ENCODE data around the gene PRSS22. TPM values are rescaled to one million over a fixed set of nuclear protein-coding genes. Genes with fewer than 3 reads are reported as not detected.
"Not testable (repeated sequence)": the region's sequence is repeated elsewhere in the genome, so short reads cannot be mapped to it uniquely, and the experiment has no call there.

The PRSS22 gene, protein sequence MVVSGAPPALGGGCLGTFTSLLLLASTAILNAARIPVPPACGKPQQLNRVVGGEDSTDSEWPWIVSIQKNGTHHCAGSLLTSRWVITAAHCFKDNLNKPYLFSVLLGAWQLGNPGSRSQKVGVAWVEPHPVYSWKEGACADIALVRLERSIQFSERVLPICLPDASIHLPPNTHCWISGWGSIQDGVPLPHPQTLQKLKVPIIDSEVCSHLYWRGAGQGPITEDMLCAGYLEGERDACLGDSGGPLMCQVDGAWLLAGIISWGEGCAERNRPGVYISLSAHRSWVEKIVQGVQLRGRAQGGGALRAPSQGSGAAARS
- total RNA-seq (2021) (2.3 to 3.9 TPM (median 3.0 TPM) in 3 replicates), Bru-seq, nascent RNA (percentile 21 among the genes with signal in this experiment)
- long read RNA-seq, experiment 1, partial matches to known transcripts: 0 of 2 reads
- long read RNA-seq, experiment 1, other reads (novel, unspliced or antisense): 2 of 2 reads
- long read RNA-seq, experiment 2, partial matches to known transcripts: 2 of 2 reads
- long read RNA-seq, experiment 2, other reads (novel, unspliced or antisense): 0 of 2 reads
- long read RNA-seq, experiment 3: 0 reads

DNA sequence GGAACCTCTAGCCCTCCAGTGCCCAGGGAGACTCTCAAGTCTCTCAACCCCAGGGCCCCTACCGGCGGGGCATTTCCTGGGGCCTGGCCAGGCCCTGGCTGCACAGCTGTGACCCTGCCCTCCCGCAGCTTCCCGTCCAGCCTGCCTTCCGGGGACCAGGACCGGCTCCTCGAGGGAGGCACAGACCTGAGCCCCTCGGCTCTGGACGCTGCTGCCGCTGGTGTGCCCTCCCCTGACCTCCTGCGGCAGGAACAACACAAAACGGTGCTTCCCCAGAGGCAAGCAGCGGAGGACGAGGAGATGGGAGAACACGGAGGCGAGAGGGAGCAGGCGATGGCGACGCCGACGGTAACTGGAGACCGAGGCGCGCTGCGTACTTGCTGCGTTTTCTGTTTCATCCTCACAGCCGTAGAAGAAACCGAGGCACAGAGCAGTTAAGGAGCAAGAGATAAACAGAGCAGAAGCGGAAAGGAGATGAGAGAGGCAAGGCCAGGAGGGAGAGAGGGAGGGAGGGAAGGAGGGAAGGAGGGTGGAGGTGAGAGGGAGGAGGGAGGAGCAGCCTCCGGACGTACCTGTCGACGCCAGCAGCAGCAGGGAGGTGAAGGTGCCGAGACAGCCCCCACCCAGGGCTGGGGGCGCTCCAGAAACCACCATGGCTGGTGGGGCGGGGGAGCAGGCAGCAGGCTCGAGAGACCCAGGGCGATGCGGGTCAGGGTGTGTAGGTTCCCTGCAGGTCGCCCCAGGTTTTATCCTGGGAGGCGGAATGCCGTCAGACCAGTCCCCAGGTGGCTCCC is at the start of gene PRSS22:
Gene PRSS22 (minus strand): TSS at position 720 of the 794 bp plus-strand sequence. CDS start 66 bp downstream, at position 654.
- POLR2A ChIA-PET: interaction anchor here (0.6 kb wide), 1 partner anchor 131 kb away, joined by 5 read pairs; no protein-coding TSS in a partner anchor
- 0 out of 2 replicates have a peak within 1 kb of the TSS, but pooled peaks have one; percentile 61 for H3K27ac Mint-ChIP-seq

DNA sequence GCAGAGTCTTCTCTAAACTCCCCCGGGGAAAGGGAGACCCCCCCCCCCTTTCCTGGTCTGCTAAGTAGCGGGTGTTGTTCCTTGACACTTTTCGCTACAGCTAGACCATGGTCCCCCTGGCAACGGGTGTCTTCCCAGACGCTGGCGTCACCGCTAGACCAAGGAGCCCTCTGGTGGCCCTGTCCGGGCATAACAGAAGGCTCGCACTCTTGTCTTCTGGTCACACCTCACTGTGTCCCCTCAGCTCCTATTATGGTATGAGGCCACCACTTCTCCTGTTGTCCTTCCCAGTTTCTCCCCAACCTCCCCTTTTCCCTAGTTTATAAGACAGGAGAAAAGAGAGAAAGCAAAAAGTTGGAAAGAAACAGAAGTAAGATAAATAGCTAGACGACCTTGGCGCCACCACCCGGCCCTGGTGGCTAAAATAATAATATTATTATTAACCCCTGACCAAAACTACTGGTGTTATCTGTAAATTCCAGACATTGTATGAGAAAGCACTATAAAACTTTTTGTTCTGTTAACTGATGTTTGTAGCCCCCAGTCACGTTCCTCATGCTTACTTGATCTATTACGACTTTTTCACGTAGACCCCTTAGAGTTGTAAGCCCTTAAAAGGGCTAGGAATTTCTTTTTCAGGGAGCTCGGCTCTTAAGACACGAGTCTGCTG is 49.2 kb upstream of the PRSS22 start:
- POLR2A ChIA-PET, H3K36me3 Mint-ChIP-seq, ATAC-seq, H3K9me3 Mint-ChIP-seq, H3K4me3 Mint-ChIP-seq: not testable (repeated sequence)
- DNase-seq (ENCODE audit: low spot score): peak; percentile 60
- TF ChIP-seq, protein P1, sequence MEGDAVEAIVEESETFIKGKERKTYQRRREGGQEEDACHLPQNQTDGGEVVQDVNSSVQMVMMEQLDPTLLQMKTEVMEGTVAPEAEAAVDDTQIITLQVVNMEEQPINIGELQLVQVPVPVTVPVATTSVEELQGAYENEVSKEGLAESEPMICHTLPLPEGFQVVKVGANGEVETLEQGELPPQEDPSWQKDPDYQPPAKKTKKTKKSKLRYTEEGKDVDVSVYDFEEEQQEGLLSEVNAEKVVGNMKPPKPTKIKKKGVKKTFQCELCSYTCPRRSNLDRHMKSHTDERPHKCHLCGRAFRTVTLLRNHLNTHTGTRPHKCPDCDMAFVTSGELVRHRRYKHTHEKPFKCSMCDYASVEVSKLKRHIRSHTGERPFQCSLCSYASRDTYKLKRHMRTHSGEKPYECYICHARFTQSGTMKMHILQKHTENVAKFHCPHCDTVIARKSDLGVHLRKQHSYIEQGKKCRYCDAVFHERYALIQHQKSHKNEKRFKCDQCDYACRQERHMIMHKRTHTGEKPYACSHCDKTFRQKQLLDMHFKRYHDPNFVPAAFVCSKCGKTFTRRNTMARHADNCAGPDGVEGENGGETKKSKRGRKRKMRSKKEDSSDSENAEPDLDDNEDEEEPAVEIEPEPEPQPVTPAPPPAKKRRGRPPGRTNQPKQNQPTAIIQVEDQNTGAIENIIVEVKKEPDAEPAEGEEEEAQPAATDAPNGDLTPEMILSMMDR (IDR thresholded peaks at IDR 0.05): 0 out of 2 replicates have a peak, but pooled peaks have one; percentile 29
- Mint-ChIP-seq H3K27ac (peak overlapping the region; percentile 63; the same call in 1 of the 2 replicates), H3K4me1 (peaks cover 17% of the 10 kb centered on the region), H3K27me3 (ENCODE audit: low read depth) (peaks cover 19% of the 10 kb centered on the region)
- CTCF ChIA-PET: interaction anchor here (0.9 to 3.5 kb wide), 11 partner anchors 16 to 73 kb away, joined by 3 to 35 read pairs (median 6); partner anchors contain the start of genes FLYWCH2 and KREMEN2

More for the DNA sequence above, at the start of gene PRSS22:
- CTCF ChIA-PET: interaction anchor here (0.8 to 2.5 kb wide), 10 partner anchors 11 to 106 kb away, joined by 3 to 12 read pairs (median 4); partner anchors contain the start of genes KREMEN2 and PRSS41
- TF ChIP-seq, protein P2, sequence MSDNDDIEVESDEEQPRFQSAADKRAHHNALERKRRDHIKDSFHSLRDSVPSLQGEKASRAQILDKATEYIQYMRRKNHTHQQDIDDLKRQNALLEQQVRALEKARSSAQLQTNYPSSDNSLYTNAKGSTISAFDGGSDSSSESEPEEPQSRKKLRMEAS (CRISPR knock-in tag; IDR thresholded peaks at IDR 0.05): peak; percentile 59
- TF ChIP-seq IRF2 (CRISPR knock-in tag; IDR thresholded peaks at IDR 0.05; ENCODE audit: borderline replicate concordance, low read depth): no peak
- TF ChIP-seq ZNF219 (CRISPR knock-in tag; IDR thresholded peaks at IDR 0.05; ENCODE audit: borderline replicate concordance): no peak
- TF ChIP-seq, protein P3, sequence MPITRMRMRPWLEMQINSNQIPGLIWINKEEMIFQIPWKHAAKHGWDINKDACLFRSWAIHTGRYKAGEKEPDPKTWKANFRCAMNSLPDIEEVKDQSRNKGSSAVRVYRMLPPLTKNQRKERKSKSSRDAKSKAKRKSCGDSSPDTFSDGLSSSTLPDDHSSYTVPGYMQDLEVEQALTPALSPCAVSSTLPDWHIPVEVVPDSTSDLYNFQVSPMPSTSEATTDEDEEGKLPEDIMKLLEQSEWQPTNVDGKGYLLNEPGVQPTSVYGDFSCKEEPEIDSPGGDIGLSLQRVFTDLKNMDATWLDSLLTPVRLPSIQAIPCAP (CRISPR knock-in tag; IDR thresholded peaks at IDR 0.05): 0 out of 2 replicates have a peak, but pooled peaks have one; percentile 64
- no peak; the same call in 1 of the 2 replicates for TF ChIP-seq NFE2L1 (CRISPR knock-in tag; IDR thresholded peaks at IDR 0.05)
- TF ChIP-seq ZNF416 (CRISPR knock-in tag; IDR thresholded peaks at IDR 0.05): no peak
- peak; percentile 79 for TF ChIP-seq ZNF423 (CRISPR knock-in tag; IDR thresholded peaks at IDR 0.05)
- TF ChIP-seq JUN (CRISPR knock-in tag; IDR thresholded peaks at IDR 0.05): no peak
- TF ChIP-seq TEAD4 (CRISPR knock-in tag; IDR thresholded peaks at IDR 0.05): no peak
- peak; percentile 66; the same call in 1 of the 2 replicates for TF ChIP-seq ZNF263 (CRISPR knock-in tag; IDR thresholded peaks at IDR 0.05; ENCODE audit: low read depth)
- Mint-ChIP-seq H3K27me3 (ENCODE audit: low read depth) (peaks cover 43% of the 10 kb centered on the region), H3K4me3 (peak within 1 kb of the TSS; percentile 91), H3K36me3 (peaks cover 8% of the 10 kb centered on the region), H3K4me1 (peaks cover 5% of the 10 kb centered on the region), H3K9me3 (peaks cover 21% of the 10 kb centered on the region)
- peak; percentile 47 for DNase-seq (ENCODE audit: low spot score)
- ATAC-seq: peak; percentile 41

DNA sequence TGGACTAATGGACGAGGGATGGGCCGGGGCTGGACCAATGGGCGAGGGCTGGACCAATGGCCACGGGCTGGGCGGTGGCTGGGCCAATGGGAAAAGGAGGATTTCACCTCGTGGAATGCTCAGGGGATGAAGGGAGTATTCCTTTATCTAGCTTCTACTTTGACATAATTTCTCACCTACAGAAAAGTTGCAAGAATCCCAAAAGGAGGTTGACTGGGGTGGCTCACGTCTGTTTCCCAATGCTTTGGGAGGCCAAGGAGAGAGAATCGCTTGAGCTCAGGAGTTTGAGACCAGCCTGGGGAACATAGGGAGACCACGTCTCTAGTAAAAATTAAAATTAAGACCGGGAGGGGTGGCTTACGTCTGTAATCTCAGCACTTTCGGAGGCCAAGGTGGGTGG is 48.0 kb upstream of the PRSS22 start:
- Mint-ChIP-seq H3K27ac (peak overlapping the region; percentile 91), H3K27me3 (ENCODE audit: low read depth) (peaks cover 19% of the 10 kb centered on the region), H3K9me3 (peaks cover 10% of the 10 kb centered on the region), H3K4me1 (peaks cover 17% of the 10 kb centered on the region), H3K4me3 (peak overlapping the region; percentile 53), H3K36me3 (no peaks in the 10 kb centered on the region)
- TF ChIP-seq KAT7 (CRISPR knock-in tag; IDR thresholded peaks at IDR 0.05; ENCODE audit: borderline replicate concordance) (no peak), TP53 (CRISPR knock-in tag; IDR thresholded peaks at IDR 0.05) (no peak), TEAD1 (CRISPR knock-in tag; IDR thresholded peaks at IDR 0.05) (no peak), NFYB (CRISPR knock-in tag; conservative IDR thresholded peaks at IDR 0.05; ENCODE audit: low read depth) (peak; percentile 65)
- TF ChIP-seq, protein P4, sequence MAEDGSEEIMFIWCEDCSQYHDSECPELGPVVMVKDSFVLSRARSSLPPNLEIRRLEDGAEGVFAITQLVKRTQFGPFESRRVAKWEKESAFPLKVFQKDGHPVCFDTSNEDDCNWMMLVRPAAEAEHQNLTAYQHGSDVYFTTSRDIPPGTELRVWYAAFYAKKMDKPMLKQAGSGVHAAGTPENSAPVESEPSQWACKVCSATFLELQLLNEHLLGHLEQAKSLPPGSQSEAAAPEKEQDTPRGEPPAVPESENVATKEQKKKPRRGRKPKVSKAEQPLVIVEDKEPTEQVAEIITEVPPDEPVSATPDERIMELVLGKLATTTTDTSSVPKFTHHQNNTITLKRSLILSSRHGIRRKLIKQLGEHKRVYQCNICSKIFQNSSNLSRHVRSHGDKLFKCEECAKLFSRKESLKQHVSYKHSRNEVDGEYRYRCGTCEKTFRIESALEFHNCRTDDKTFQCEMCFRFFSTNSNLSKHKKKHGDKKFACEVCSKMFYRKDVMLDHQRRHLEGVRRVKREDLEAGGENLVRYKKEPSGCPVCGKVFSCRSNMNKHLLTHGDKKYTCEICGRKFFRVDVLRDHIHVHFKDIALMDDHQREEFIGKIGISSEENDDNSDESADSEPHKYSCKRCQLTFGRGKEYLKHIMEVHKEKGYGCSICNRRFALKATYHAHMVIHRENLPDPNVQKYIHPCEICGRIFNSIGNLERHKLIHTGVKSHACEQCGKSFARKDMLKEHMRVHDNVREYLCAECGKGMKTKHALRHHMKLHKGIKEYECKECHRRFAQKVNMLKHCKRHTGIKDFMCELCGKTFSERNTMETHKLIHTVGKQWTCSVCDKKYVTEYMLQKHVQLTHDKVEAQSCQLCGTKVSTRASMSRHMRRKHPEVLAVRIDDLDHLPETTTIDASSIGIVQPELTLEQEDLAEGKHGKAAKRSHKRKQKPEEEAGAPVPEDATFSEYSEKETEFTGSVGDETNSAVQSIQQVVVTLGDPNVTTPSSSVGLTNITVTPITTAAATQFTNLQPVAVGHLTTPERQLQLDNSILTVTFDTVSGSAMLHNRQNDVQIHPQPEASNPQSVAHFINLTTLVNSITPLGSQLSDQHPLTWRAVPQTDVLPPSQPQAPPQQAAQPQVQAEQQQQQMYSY (CRISPR knock-in tag; IDR thresholded peaks at IDR 0.05): peak; percentile 55; the same call in 1 of the 2 replicates
- TF ChIP-seq, protein P5, sequence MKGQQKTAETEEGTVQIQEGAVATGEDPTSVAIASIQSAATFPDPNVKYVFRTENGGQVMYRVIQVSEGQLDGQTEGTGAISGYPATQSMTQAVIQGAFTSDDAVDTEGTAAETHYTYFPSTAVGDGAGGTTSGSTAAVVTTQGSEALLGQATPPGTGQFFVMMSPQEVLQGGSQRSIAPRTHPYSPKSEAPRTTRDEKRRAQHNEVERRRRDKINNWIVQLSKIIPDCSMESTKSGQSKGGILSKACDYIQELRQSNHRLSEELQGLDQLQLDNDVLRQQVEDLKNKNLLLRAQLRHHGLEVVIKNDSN (CRISPR knock-in tag; IDR thresholded peaks at IDR 0.05): no peak
- POLR2A ChIA-PET: interaction anchor here (0.5 to 1.4 kb wide), 5 partner anchors 23 to 170 kb away, joined by 3 to 13 read pairs (median 5); partner anchors contain the start of gene FLYWCH2
- ATAC-seq (no peak), DNase-seq (ENCODE audit: low spot score) (no peak)
- CTCF ChIA-PET: interaction anchor here (0.6 to 3.5 kb wide), 17 partner anchors 14 to 108 kb away, joined by 3 to 35 read pairs (median 5); partner anchors contain the start of genes FLYWCH2, KREMEN2, PRSS21 and PRSS22

Data from WTC11 (cell line).